Measurements from ENCODE around the gene PTPRM. TPM values are rescaled to one million over a fixed set of nuclear protein-coding genes. Genes with fewer than 3 reads are reported as not detected.

Gene PTPRM
- polyA plus RNA-seq, 1 donor from 2014 or later = 126 TPM

- Histone ChIP-seq H3K27ac (ENCODE audit: low read length) (no peak overlapping the region), H3K9me3 (ENCODE audit: low read length) (no peaks in the 10 kb centered on the region), H3K4me3 (ENCODE audit: low read length) (no peak overlapping the region), H3K36me3 (ENCODE audit: insufficient read depth, low read length) (no peaks in the 10 kb centered on the region), H3K4me2 (ENCODE audit: low read length) (no peak overlapping the region), H3K79me2 (replicated peaks; ENCODE audit: insufficient read depth, low read length) (no peaks in the 10 kb centered on the region), H3K27me3 (ENCODE audit: insufficient read depth, low read depth, low read length) (no peaks in the 10 kb centered on the region), H3K9me2 (ENCODE audit: insufficient read depth, low read length) (no peaks in the 10 kb centered on the region), H4K20me1 (ENCODE audit: insufficient read depth) (no peaks in the 10 kb centered on the region), H3K9ac (ENCODE audit: low read length) (no peak overlapping the region), H2AFZ (ENCODE audit: low read depth, low read length) (no peak overlapping the region), H3F3A (ENCODE audit: insufficient read depth, low read length, poor library complexity, severe bottlenecking) (no peaks in the 10 kb centered on the region)
- TF ChIP-seq TAF1 (IDR thresholded peaks at IDR 0.05; ENCODE audit: low read depth) (no peak), SMC3 (conservative IDR thresholded peaks at IDR 0.05; ENCODE audit: poor library complexity) (no peak), EP300 (conservative IDR thresholded peaks at IDR 0.05; ENCODE audit: poor library complexity, severe bottlenecking) (no peak), POLR2AphosphoS5 (IDR thresholded peaks at IDR 0.05) (no peak), REST (IDR thresholded peaks at IDR 0.05; ENCODE audit: borderline replicate concordance) (no peak), MXI1 (conservative IDR thresholded peaks at IDR 0.05; ENCODE audit: poor library complexity, severe bottlenecking) (no peak), RAD21 (conservative IDR thresholded peaks at IDR 0.05) (no peak), EZH2 (IDR thresholded peaks at IDR 0.05; ENCODE audit: borderline replicate concordance, insufficient read depth, low read length, poor library complexity, severe bottlenecking) (no peak), CTCF (IDR thresholded peaks at IDR 0.05; ENCODE audit: poor library complexity, severe bottlenecking) (no peak)
Measured at GRCh38 chr18:8300751-8301410, 733.8 kb downstream of the PTPRM start.

- Histone ChIP-seq H3K79me2 (replicated peaks; ENCODE audit: insufficient read depth, low read length) (no peaks in the 10 kb centered on the region), H3K9me2 (ENCODE audit: insufficient read depth, low read length) (no peaks in the 10 kb centered on the region), H3K9ac (ENCODE audit: low read length) (no peak overlapping the region), H2AFZ (ENCODE audit: low read depth, low read length) (no peak overlapping the region), H3K36me3 (ENCODE audit: insufficient read depth, low read length) (no peaks in the 10 kb centered on the region), H3F3A (ENCODE audit: insufficient read depth, low read length, poor library complexity, severe bottlenecking) (no peaks in the 10 kb centered on the region), H3K27me3 (ENCODE audit: insufficient read depth, low read depth, low read length) (no peaks in the 10 kb centered on the region), H3K4me2 (ENCODE audit: low read length) (no peak overlapping the region), H3K9me3 (ENCODE audit: low read length) (no peaks in the 10 kb centered on the region), H4K20me1 (ENCODE audit: insufficient read depth) (no peaks in the 10 kb centered on the region), H3K27ac (ENCODE audit: low read length) (no peak overlapping the region), H3K4me3 (ENCODE audit: low read length) (no peak overlapping the region)
- no peak for TF ChIP-seq POLR2AphosphoS5 (IDR thresholded peaks at IDR 0.05)
- TF ChIP-seq CTCF (IDR thresholded peaks at IDR 0.05; ENCODE audit: poor library complexity, severe bottlenecking) = no peak
- no peak for TF ChIP-seq EZH2 (IDR thresholded peaks at IDR 0.05; ENCODE audit: borderline replicate concordance, insufficient read depth, low read length, poor library complexity, severe bottlenecking)
- no peak for TF ChIP-seq MXI1 (conservative IDR thresholded peaks at IDR 0.05; ENCODE audit: poor library complexity, severe bottlenecking)
Measured at GRCh38 chr18:8301427-8302172, 734.5 kb downstream of the PTPRM start.
